WTC11 (cell line): Measurements from ENCODE around the gene C5orf58.

Experiments
- CBFB ChIP-seq: sonication (generic); formaldehyde crosslinking; IDR thresholded peaks from 2 replicates; pipeline ENCODE4 v1.8.1; 2022; ENCODE audit warnings: mild to moderate bottlenecking, low read depth, missing genetic modification reagents
- RORB ChIP-seq: fragments of 250-450 bp; sonication (Bioruptor Pico); IDR thresholded peaks from 2 replicates; pipeline ENCODE4 v1.9.0; 2021; ENCODE audit warnings: mild to moderate bottlenecking
- TF ChIP-seq, protein P1 (sequence below): fragments of 200-600 bp; IDR thresholded peaks from 2 replicates; pipeline ENCODE4 v1.8.0; 2022; ENCODE audit warnings: antibody characterized with exemption

DNA sequence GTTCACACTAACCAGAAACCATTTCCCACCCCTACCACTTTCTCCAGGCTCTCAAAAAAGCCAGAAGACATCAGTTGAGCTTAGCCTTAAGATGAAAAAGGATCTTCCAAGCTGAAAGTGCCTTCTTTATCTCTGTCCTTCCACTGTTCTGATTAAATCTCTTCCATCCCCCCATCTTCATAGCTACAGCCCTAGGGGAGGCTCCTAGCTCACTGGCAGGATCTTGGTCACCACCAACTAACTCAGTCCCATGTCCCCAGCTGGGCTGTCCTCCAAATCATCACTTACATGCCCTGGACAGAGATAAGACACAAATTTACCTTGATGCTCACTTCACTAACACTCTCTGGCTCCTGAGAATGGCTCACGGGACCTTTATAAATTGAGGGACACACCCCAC, 50.5 kb downstream of the C5orf58 start:
- TF ChIP-seq, protein P1, sequence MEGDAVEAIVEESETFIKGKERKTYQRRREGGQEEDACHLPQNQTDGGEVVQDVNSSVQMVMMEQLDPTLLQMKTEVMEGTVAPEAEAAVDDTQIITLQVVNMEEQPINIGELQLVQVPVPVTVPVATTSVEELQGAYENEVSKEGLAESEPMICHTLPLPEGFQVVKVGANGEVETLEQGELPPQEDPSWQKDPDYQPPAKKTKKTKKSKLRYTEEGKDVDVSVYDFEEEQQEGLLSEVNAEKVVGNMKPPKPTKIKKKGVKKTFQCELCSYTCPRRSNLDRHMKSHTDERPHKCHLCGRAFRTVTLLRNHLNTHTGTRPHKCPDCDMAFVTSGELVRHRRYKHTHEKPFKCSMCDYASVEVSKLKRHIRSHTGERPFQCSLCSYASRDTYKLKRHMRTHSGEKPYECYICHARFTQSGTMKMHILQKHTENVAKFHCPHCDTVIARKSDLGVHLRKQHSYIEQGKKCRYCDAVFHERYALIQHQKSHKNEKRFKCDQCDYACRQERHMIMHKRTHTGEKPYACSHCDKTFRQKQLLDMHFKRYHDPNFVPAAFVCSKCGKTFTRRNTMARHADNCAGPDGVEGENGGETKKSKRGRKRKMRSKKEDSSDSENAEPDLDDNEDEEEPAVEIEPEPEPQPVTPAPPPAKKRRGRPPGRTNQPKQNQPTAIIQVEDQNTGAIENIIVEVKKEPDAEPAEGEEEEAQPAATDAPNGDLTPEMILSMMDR, result no peak
- TF ChIP-seq RORB (CRISPR knock-in tag), result no peak
- TF ChIP-seq CBFB (CRISPR knock-in tag), result no peak
